OCI-M2 (cell line): Measurements from ENCODE around the gene DUS2.

Experiments
- DNase-seq: peaks from one replicate; lab custom pipeline; 2025; ENCODE audit not compliant: unreplicated experiment; lab: John Stamatoyannopoulos, UW

DUS2 gene

DNA sequence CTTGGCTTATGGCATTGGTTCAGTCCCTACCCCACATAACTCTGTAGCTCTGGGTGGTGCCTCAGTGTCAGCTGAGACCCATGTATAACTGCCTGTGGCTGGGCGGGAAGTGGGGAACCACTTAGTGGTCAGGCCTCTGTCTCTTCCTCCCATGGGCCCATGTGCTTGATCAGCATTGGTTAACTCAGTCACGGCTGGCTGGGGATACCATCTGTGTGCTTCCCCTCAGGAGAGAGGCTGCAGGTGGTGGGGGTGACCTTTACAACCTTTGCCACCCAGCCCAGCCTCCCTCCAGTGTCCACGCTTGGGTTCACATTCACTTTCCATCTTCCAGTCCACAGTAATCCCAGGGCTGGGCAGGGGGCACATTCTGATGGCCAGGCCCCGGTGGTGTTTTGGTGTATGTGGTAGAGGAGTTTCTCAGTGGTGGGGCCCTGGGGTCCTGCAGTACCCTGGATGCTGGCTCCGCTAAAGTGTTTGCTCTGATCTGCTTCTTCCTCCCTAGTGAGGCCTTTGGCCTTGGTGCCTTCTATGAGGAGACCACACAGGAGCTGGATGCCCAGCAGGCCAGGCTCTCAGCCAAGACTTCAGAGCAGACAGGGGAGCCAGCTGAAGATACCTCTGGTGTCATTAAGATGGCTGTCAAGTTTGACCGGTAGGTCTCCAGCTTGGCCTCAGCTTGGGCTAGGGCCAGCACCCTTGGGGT, 51.9 kb downstream of the DUS2 start:
- DNase-seq, result no peak

DNA sequence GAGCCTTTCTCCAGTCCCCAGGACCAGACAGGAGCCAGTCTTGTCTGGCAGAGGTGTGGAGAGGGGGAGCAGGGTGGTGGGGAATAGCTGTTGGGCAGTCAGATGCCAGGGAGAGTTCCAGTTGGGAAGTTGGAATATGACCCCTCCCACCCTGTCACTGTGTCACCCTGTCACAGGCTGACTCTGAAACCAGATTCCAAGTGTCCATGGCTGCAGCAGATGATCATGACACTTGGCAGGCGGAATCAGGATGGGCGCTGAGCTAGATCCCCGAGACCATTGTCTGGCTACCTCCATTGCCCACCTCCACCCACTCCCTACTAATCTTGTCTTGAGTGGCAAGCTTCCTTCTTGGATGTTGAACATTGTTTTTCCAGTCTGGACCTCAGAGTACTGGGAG, 52.9 kb downstream of the DUS2 start:
- DNase-seq, result no peak

DNA sequence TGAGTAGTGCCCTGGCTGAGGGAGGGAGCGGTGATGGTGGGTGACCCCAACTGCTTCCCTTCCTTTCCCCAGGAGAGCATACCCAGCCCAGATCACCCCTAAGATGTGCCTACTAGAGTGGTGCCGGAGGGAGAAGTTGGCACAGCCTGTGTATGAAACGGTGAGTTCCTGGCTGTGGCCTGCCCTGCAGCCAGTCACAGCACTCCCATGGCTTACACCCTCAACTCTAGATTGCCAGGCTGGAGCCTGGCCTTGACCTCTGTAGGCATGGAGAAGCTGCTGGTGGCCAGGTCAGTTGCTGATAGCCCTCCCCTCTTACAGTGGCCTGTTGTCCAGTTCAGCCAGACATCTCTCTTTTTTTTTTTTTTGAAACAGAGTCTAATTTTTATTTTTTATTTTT, 53.5 kb downstream of the DUS2 start:
- no peak for DNase-seq

DNA sequence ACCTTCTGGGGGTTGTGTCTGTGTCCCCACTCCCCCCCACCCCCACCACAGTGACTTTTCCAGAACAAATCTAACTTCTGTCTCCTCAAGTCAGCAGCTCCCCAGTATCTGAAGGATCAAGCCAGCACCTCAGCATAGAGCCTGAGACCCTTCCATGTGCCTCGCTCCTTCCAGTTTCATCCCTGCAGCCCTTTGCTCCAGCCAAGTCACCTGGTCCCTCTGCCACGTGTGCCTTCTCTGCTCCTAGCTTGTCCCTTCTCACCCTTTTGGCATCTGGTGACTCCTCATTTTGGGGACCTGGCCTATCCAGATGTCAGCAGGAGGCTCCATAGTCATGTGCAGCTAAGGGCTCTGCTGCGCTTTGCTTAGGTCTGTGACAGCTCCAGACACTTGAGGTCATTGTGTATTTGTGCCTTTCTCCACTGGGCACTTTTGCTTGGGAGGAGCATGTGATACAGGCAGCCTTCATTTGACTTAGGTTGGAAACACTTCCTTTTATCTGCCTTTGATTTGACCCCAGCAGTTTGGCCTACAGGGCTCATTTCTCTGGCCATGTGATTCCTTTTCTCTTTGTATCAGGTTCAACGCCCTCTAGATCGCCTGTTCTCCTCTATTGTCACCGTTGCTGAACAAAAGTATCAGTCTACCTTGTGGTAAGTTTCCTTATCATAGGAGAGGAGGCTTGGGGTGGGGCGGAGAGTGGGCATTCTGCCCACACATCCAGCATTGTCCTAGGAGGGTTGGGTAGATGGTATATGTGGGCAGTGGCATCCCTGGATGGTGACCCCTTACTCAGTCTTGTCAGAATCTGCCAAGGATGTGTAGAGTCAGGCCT, 55.0 kb downstream of the DUS2 start:
- DNase-seq, result no peak

- DNase-seq, result no peak
These were observed 55.8 kb downstream of the DUS2 start for GRCh38 chr16:68078701-68079375.

DNA sequence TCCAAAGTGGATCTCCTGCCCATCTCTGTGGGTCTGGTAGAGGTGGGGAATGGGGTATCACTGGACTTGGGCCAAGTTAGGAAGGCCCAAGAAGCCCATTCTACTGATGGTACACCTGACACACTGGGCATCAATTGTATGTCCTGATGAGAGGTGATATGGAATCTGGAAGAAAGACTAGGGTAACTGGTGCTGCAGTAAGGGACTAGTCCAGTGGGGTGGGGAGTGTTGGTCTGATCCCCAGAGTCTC, 56.2 kb downstream of the DUS2 start:
- no peak for DNase-seq

GRCh38 chr16:68079626-68080344, 56.7 kb downstream of the DUS2 start:
- peak; percentile 91 for DNase-seq

DNA sequence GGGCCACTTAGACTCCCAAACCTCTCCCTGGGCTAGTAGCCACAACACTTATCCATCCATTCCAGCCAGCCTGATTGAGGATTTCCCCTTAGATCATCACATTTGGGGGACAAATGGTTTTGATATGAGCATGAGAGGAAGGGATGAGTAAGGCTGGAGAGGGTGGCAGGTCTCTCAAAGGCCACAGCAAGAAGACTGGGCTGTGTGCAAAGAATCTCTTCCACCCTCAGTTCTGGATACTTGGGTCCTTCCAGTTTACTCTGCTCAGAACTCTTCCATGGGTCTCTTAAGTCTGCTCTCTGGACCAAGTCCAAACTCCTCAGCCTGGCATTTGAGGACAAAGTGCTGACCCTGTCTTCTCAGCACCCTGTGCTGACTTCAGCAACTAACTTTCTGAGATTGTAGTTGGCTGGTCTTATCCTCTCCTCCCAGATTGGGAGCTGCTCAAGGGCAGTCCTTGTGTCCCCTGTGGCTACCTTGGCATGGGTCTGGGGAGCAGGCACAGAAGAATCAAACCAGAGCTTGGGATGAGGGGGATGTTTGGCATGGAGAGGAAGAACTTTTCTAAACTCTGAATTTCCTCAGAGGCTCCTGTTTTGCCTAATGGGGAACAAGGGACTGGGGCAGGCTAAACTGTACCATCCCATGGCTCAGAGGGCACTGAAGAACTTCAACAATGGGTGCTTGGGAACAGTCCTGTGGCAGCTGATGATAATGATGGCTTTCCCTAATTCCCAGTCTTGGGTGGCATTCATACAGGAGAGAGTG, 59.0 kb downstream of the DUS2 start:
- no peak for DNase-seq

- DNase-seq, result no peak
These were observed 59.6 kb downstream of the DUS2 start for GRCh38 chr16:68082629-68083238.

DNA sequence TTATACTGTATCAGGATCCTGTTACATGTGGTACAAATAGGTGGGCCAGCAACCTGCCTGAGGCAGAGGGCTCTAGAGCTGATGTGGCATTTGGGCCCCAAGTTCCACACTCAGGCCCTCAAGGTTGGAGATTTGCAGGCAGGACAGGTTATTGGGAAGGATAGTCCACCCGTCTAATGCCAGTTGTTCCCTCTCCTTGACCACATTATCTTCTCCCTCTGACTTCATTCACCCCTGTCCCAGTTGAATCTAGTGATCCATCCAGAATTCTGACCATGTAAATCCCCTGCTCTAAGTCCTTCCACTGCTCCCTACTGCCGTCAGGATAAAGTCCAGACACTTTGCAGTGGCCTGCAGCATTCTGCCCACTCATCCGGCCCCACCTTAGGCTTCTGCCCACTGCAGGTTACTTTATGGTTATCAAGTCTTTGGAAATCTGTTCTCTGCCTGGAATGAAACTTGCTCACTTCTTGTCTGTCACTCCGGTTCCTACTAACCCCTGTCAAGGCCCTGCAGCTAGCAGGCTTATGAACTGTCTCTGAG, 60.2 kb downstream of the DUS2 start:
- DNase-seq, result no peak

DNA sequence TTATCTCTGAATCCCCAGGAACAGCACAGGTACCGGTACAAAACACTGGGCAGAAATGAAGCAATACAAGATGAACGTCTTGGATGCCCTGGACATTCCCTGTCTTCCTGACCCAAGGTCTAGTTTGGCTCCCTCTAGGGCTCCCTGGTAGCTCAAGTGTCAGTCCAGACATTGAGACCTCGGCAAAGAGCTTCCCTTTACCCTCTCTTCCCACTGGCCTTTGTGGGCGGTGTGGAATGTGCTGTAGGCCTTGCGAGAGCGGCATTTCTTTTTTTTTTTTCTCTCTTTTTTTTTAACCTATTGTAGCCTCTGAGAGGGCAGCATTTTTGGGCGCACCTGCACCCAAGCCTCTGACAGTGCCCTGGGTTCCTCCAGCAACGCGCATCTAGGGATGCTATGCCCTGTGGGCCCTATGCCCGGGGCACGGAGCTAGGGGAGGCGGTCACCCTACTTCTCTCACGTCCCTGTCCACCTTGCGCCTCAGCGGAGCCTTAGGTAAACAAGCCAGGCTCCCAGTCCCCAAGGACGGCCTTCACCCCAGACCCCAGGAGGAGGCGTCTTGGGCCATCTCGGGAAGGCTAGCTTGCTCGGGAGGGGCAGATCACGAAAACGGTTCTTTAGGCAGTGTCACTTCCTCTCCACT, 60.9 kb downstream of the DUS2 start:
- no peak for DNase-seq

- DNase-seq, result no peak
These were observed 61.6 kb downstream of the DUS2 start for GRCh38 chr16:68084504-68085258.

DNA sequence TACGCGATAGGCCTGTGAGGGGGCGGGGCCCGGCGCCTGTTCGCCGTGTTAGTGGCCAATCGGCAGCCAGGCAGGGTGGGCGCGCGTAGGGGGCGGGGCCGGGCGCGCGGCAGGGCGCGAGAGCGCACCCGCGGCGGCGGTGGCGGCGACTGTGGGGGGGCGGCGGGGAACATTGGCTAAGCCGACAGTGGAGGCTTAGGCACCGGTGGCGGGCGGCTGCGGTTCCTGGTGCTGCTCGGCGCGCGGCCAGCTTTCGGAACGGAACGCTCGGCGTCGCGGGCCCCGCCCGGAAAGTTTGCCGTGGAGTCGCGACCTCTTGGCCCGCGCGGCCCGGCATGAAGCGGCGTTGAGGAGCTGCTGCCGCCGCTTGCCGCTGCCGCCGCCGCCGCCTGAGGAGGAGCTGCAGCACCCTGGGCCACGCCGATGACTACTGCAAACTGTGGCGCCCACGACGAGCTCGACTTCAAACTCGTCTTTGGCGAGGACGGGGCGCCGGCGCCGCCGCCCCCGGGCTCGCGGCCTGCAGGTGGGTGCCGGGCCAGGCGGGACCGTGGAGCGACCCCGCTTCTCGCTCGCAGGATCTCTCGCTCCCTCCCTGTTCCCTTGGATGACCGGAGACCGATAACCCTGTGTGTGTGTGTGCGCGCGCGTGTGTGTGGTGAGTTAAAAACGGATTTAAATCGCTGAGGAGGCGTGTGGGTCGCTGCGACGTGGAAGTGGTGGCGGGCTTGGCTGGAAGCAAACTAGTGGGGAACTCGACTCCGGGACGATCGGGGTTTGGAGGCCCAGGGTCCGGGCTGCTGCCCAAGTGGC, 62.4 kb downstream of the DUS2 start, which contains the start of gene NFATC3:
TSS of gene NFATC3 (plus strand) at position 112 of the 813 bp plus-strand sequence. CDS start at position 424, 312 bp downstream.
- DNase-seq, result no peak

DNA sequence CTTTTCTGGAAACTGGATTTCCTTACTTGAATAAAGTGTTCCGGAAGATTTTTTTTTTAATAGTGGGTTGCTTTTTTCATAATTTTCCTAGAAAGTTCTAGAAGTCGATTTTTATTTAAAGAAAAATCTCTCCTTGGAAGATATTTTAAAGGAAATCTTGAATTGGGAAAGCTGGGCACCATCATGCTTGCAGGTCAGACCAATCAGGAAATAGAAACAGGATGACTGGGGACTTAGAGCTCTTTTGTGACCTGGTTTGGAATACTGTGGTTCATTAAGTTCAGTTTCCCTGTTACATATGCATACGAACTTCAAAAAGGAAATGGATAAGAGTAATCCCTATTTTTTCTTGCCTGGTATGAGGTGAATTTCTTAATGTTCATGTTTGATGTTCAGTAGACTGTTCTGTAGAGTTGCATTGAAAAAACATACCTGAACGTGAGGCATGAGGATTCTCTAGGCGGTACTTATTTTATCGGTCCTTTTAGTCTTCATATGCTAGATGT, 63.3 kb downstream of the DUS2 start:
- no peak for DNase-seq

GRCh38 chr16:68086860-68087268, 63.8 kb downstream of the DUS2 start:
- no peak for DNase-seq

DNA sequence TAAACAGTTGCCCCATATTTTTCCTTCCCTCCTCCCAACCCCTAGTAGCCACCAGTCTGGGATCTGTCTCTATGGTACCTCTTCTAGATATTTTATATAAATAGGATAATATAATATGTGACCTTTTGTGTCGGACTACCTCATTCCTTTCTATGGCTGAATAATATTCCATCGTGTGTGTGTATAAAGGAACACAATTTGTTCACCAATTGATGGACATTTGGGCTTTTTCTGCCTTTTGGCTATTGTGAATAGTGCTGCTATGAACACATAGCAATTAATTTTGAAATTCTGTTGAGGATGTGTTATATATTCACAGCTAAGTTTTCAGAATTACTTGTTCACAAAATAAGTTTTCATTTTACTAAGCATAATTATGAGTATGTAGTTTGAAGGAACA, 64.6 kb downstream of the DUS2 start:
- no peak for DNase-seq

GRCh38 chr16:68088130-68088972, 65.3 kb downstream of the DUS2 start:
- no peak for DNase-seq
